Mesenchymal stem cell (in vitro differentiated cells and primary cell): ENCODE data around the gene HTR3E.

Experiments
- DNase-seq: peaks from one replicate; pipeline ENCODE4 v3.0.0-alpha.2; 2013
- H2AFZ ChIP-seq: one replicate; pipeline ENCODE4 v1.6.1; 2013; ENCODE audit warnings: low read depth, mild to moderate bottlenecking, control low read depth, inconsistent platforms, low read length, moderate library complexity
- H2AK5ac ChIP-seq: 2 replicates; pipeline ENCODE4 v1.6.1; 2013; ENCODE audit warnings: low read length, moderate library complexity, mild to moderate bottlenecking, inconsistent platforms; ENCODE audit not compliant: severe bottlenecking
- H2BK120ac ChIP-seq: one replicate; pipeline ENCODE4 v1.6.1; 2013; ENCODE audit warnings: low read depth, mild to moderate bottlenecking, inconsistent platforms, low read length, moderate library complexity
- H2BK12ac ChIP-seq, 2 experiments: one replicate each; pipeline ENCODE4 v1.6.1; 2013; ENCODE audit warnings: inconsistent platforms in 2 of 2, low read length in 2 of 2, mild to moderate bottlenecking in 2 of 2, moderate library complexity in 2 of 2, control low read depth in 1 of 2
- H2BK15ac ChIP-seq: one replicate; pipeline ENCODE4 v1.6.1; 2013; ENCODE audit warnings: mild to moderate bottlenecking, low read depth, inconsistent platforms; ENCODE audit not compliant: poor library complexity, severe bottlenecking
- H2BK5ac ChIP-seq: 2 replicates; pipeline ENCODE4 v1.6.1; 2013; ENCODE audit warnings: low read depth, mild to moderate bottlenecking, low read length, control low read depth, inconsistent platforms; ENCODE audit not compliant: poor library complexity, severe bottlenecking
- H3K14ac ChIP-seq, 2 experiments: one replicate each; pipeline ENCODE4 v1.6.1; 2013; ENCODE audit warnings: inconsistent platforms in 2 of 2, low read length in 2 of 2, control low read depth in 1 of 2, mild to moderate bottlenecking in 1 of 2, moderate library complexity in 1 of 2
- H3K18ac ChIP-seq, 2 experiments: one replicate each; pipeline ENCODE4 v1.6.1; 2013; ENCODE audit warnings: inconsistent platforms in 2 of 2, low read length in 2 of 2, control low read depth in 1 of 2, low read depth in 1 of 2, mild to moderate bottlenecking in 1 of 2
- H3K23ac ChIP-seq, 2 experiments: one replicate each; pipeline ENCODE4 v1.6.1; 2013; ENCODE audit warnings: inconsistent platforms in 2 of 2, low read length in 2 of 2, mild to moderate bottlenecking in 2 of 2, moderate library complexity in 2 of 2, control low read depth in 1 of 2
- H3K27ac ChIP-seq: 2 replicates; pipeline ENCODE4 v1.5.1; 2013; ENCODE audit warnings: mild to moderate bottlenecking, moderate library complexity, low read length, control low read depth, inconsistent platforms; ENCODE audit not compliant: poor library complexity, severe bottlenecking
- H3K27me3 ChIP-seq, 2 experiments: 2 replicates each; pipeline versions ENCODE4 v1.6.1 to v1.7.0; 2013; ENCODE audit warnings: low read length in 2 of 2, mild to moderate bottlenecking in 2 of 2, moderate library complexity in 2 of 2, control low read depth in 1 of 2, inconsistent platforms in 1 of 2; ENCODE audit not compliant: control insufficient read depth in 1 of 2, insufficient read depth in 1 of 2
- H3K36me3 ChIP-seq, 2 experiments: 2 replicates each; pipeline versions ENCODE4 v1.6.1 to v1.7.0; 2013; ENCODE audit warnings: low read length in 2 of 2, control low read depth in 1 of 2, inconsistent platforms in 1 of 2, low read depth in 1 of 2, mild to moderate bottlenecking in 1 of 2; ENCODE audit not compliant: insufficient read depth in 2 of 2, control insufficient read depth in 1 of 2
- H3K4ac ChIP-seq, 2 experiments: one replicate each; pipeline ENCODE4 v1.6.1; 2013; ENCODE audit warnings: inconsistent platforms in 2 of 2, low read length in 2 of 2, mild to moderate bottlenecking in 2 of 2, moderate library complexity in 2 of 2, control low read depth in 1 of 2, low read depth in 1 of 2
- H3K4me1 ChIP-seq: 2 replicates; pipeline ENCODE4 v1.6.1; 2013; ENCODE audit warnings: low read depth, low read length, control low read depth; ENCODE audit not compliant: control insufficient read depth, insufficient read depth
- H3K4me2 ChIP-seq: 2 replicates; pipeline ENCODE4 v1.6.1; 2013; ENCODE audit warnings: low read length, mild to moderate bottlenecking, inconsistent platforms; ENCODE audit not compliant: poor library complexity, severe bottlenecking
- H3K4me3 ChIP-seq, 2 experiments: 2 replicates each; pipeline versions ENCODE4 v1.5.1 to v1.7.0; 2013; ENCODE audit warnings: low read length in 2 of 2, mild to moderate bottlenecking in 2 of 2, control low read depth in 1 of 2, low read depth in 1 of 2; ENCODE audit not compliant: insufficient read depth in 1 of 2
- H3K79me1 ChIP-seq: replicated peaks from 2 replicates; pipeline ENCODE4 v1.6.1; 2013; ENCODE audit warnings: mild to moderate bottlenecking, control low read depth, low read length, inconsistent platforms; ENCODE audit not compliant: poor library complexity, severe bottlenecking
- H3K9ac ChIP-seq: 2 replicates; pipeline ENCODE4 v1.7.0; 2013; ENCODE audit warnings: mild to moderate bottlenecking, low read length, moderate library complexity
- H3K9me3 ChIP-seq: 2 replicates; pipeline ENCODE4 v1.7.0; 2013; ENCODE audit warnings: mild to moderate bottlenecking, low read length; ENCODE audit not compliant: control insufficient read depth
- H4K8ac ChIP-seq: one replicate; pipeline ENCODE4 v1.6.1; 2013; ENCODE audit warnings: inconsistent platforms, mild to moderate bottlenecking, low read length, moderate library complexity
- H4K91ac ChIP-seq: one replicate; pipeline ENCODE4 v1.6.1; 2013; ENCODE audit warnings: mild to moderate bottlenecking, low read length, inconsistent platforms
- WGBS: methylation state at CpG from one replicate; pipeline ENCODE4 v1.1.7; 2013; ENCODE audit warnings: mixed read lengths; 5-methylcytosine and 5-hydroxymethylcytosine counted together

HTR3E gene

DNA sequence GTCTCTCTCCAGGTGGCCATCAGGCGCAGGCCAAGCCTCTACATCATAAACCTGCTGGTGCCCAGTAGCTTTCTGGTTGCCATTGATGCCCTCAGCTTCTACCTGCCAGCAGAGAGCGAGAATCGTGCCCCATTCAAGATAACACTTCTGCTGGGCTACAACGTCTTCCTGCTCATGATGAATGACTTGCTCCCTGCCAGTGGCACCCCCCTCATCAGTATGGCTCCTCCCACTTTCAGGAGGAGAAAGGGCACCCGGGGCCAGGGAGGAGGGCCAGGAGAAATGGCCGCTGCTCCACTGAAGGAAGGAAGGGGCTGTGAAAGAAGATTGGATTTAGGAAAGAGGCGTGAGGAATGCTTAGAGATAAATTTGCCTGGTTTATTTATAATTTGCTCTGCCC, 37.4 kb upstream of the HTR3E start:
- WGBS: 75% methylated on average over 6 of the region's 7 CpGs
- Histone ChIP-seq H3K23ac (no peak overlapping the region), H2AK5ac (no peak overlapping the region), H3K18ac (no peak overlapping the region), H3K9me3 (no peaks in the 10 kb centered on the region), H4K91ac (no peak overlapping the region), H4K8ac (no peak overlapping the region), H3K4me1 (no peaks in the 10 kb centered on the region), H2BK5ac (no peak overlapping the region), H3K27ac (no peak overlapping the region), H3K9ac (no peak overlapping the region), H2BK12ac (no peak overlapping the region), H3K4me3 (no peak overlapping the region), H2AFZ (no peak overlapping the region), H3K14ac (no peak overlapping the region), H3K4ac (no peak overlapping the region), H3K36me3 (no peaks in the 10 kb centered on the region), H3K79me1 (no peaks in the 10 kb centered on the region), H3K27me3 (peaks cover 22 to 31% of the 10 kb centered on the region in 2 experiments), H2BK15ac (no peak overlapping the region), H2BK120ac (no peak overlapping the region), H3K4me2 (no peak overlapping the region)
- DNase-seq: no peak

DNA sequence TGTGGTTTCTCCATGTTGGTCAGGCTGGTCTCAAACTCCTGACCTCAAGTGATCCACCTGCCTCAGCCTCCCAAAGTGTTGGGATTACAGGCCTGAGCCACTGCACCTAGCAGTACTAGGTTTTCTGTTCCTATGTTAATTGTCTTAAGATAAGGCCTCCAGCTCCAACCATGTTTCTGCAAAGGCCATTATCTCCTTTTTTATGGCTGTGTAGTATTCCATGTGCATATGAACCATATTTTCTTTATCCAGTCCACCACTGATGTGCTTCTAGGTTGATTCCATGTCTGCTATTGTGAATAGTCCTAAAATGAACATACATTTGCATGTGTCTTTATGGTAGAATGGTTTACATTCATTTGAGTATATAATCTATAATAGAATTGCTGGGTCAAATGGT, 34.2 kb upstream of the HTR3E start:
- no peak for DNase-seq
- Histone ChIP-seq H4K8ac (no peak overlapping the region), H3K18ac (no peak overlapping the region), H4K91ac (no peak overlapping the region), H2BK5ac (no peak overlapping the region), H3K36me3 (no peaks in the 10 kb centered on the region), H2BK15ac (no peak overlapping the region), H3K9ac (no peak overlapping the region), H3K4me1 (no peaks in the 10 kb centered on the region), H3K27ac (no peak overlapping the region), H3K23ac (no peak overlapping the region), H2AK5ac (no peak overlapping the region), H3K4me3 (no peak overlapping the region), H2BK120ac (no peak overlapping the region), H3K27me3 (peaks cover 14 to 17% of the 10 kb centered on the region in 2 experiments), H2BK12ac (no peak overlapping the region), H3K4ac (no peak overlapping the region), H3K4me2 (no peak overlapping the region), H2AFZ (no peak overlapping the region), H3K14ac (no peak overlapping the region), H3K9me3 (no peaks in the 10 kb centered on the region), H3K79me1 (no peaks in the 10 kb centered on the region)

DNA sequence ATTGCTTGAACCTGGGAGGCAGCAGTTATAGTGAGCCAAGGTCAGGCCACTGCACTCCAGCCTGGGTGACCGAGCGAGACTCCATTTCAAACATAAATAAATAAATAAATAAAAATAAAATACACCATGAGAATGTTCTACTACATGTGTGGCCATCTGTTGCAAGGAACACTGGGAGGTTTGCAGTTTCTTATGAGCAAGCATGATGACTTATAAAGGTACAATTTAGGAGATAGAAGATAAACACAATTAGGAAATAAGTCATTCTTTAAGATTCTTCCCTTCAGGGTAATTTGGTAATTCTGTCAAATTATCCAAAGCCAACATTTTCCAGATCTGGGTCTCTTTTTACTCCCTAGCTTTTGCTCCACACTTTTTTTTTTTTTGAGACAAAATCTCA, 30.7 kb upstream of the HTR3E start:
- H2BK5ac ChIP-seq: no peak overlapping the region
- H3K9ac ChIP-seq: no peak overlapping the region
- DNase-seq: no peak
- no peaks in the 10 kb centered on the region for H3K36me3 ChIP-seq
- no peaks in the 10 kb centered on the region for H3K79me1 ChIP-seq
- H4K8ac ChIP-seq: no peak overlapping the region
- WGBS: no CpG with 5 or more reads among the region's 2 CpGs
- no peak overlapping the region for H2BK12ac ChIP-seq
- no peak overlapping the region for H3K4me2 ChIP-seq
- H2BK15ac ChIP-seq: no peak overlapping the region
- H3K23ac ChIP-seq: no peak overlapping the region
- no peaks in the 10 kb centered on the region for H3K9me3 ChIP-seq
- no peak overlapping the region for H3K4ac ChIP-seq
- no peak overlapping the region for H2AK5ac ChIP-seq
- no peak overlapping the region for H2AFZ ChIP-seq
- H3K18ac ChIP-seq: no peak overlapping the region
- H3K27me3 ChIP-seq: peaks cover 0 to 9% of the 10 kb centered on the region in 2 experiments
- no peak overlapping the region for H4K91ac ChIP-seq
- H2BK120ac ChIP-seq: no peak overlapping the region
- H3K4me3 ChIP-seq: no peak overlapping the region
- H3K27ac ChIP-seq: no peak overlapping the region
- no peaks in the 10 kb centered on the region for H3K4me1 ChIP-seq
- H3K14ac ChIP-seq: no peak overlapping the region

DNA sequence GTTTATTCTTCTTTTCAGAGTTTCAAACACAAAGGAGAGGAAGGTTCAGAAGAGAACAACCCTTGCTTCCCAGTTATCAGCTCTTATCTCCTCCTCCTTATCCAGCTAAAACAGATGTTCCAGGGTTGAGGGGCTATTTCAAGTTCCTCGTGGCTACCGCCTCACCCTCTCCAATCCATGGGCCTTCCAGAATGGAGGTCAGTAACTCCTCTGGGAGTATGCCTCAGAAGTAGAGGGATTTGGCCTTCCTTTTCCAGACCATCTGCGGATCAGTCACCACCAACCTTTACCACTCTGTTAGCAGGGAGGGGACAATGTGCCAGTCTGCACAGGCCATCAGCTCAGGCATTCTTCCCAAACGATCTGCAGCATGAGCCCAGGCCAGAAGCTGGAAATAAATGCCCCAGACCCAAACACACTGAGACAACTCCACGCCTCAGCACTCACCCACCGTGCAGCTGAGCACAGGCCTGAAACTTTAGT, 29.2 kb upstream of the HTR3E start:
- H3K4ac ChIP-seq: no peak overlapping the region
- H3K9ac ChIP-seq: no peak overlapping the region
- no peak overlapping the region for H2AK5ac ChIP-seq
- H3K4me1 ChIP-seq: no peaks in the 10 kb centered on the region
- no peaks in the 10 kb centered on the region for H3K36me3 ChIP-seq
- DNase-seq: no peak
- H2BK15ac ChIP-seq: no peak overlapping the region
- H3K27me3 ChIP-seq: peaks cover 0 to 12% of the 10 kb centered on the region in 2 experiments
- WGBS: 68% methylated on average over 5 of the region's 6 CpGs
- H3K18ac ChIP-seq: no peak overlapping the region
- H2BK12ac ChIP-seq: no peak overlapping the region
- no peak overlapping the region for H3K23ac ChIP-seq
- H3K27ac ChIP-seq: no peak overlapping the region
- no peak overlapping the region for H3K4me2 ChIP-seq
- H2BK120ac ChIP-seq: no peak overlapping the region
- no peaks in the 10 kb centered on the region for H3K9me3 ChIP-seq
- H4K91ac ChIP-seq: no peak overlapping the region
- no peak overlapping the region for H4K8ac ChIP-seq
- no peak overlapping the region for H3K14ac ChIP-seq
- no peaks in the 10 kb centered on the region for H3K79me1 ChIP-seq
- H2BK5ac ChIP-seq: no peak overlapping the region
- no peak overlapping the region for H3K4me3 ChIP-seq
- H2AFZ ChIP-seq: no peak overlapping the region
